NCI-H2081 treated with DMSO at 0.1 percent for 48 hours (cell line): ENCODE results near the gene SGMS1.
"Not testable (repeated sequence)": the region's sequence is repeated elsewhere in the genome, so short reads cannot be mapped to it uniquely, and the experiment has no call there.

Experiments
- DNase-seq: peaks from one replicate; lab custom pipeline; 2025; lab: John Stamatoyannopoulos, UW

The SGMS1 gene

DNA sequence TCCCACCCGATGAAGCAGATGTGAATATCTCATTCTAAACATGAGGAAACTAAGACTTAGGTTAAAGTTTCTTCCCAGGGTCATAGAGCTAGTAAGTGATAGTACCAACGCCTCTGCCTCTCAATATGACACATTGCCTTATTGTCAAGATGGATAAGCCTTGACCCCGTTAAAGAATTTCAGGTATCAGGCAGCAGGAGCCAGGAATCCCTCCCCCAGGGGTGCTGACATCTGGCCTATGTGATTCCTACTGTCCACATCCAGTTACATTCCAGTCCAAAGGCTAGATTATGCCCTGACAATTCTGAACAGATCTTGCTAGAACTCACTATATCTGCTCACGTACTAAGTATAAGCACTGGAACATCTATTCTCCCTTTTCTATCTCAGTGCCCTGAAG lies 314.4 kb downstream of the SGMS1 start:
- DNase-seq, result no peak

DNA sequence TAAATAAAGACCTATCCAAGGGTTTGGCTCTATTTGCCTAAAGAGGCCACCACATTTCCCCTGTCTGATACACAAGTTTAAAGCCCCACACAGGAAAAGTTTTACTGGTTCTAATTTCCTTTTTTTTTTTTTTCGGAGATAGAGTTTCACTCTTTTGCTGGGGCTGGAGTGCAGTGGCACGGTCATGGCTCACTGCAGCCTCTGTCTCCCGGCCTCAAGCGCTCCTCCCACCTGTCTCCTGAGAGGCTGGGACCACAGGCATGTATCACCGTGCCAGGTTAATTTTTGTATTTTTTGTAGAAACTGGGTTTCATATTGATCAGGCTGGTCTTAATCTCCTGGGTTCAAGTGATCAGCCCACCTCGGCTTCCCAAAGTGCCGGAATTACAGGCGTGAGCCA lies 319.1 kb downstream of the SGMS1 start:
- DNase-seq, result no peak

DNA sequence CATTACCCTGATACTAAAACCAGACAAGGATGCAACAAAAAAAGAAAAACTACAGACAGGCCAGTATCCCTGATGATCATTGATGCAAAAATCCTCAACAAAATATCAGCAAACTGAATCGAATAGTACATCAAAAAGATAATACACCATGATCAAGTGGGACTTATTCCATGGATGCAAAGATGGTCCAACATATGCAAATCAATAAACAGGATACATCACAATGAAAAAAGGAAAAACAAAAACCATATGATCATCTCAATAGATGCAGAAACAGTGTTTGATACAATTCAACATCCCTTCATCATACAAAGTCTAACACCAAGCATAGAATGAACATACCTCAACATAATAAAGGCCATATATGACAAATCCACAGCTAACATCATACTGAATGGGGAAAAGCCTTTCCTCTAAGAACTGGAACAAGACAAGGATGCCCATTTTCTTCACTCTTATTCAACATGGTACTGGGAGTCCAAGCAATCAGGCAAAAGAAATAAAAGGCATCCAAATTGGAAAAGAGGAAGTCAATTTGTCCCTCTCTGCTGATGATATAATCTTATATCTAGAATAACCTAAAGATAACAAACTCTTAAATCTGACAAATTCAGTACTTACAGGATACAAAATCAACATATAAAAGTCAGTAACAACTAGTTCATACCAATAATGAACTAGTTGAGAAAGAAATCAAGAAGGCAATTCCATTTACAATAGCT lies 323.6 kb downstream of the SGMS1 start:
- no peak for DNase-seq

DNA sequence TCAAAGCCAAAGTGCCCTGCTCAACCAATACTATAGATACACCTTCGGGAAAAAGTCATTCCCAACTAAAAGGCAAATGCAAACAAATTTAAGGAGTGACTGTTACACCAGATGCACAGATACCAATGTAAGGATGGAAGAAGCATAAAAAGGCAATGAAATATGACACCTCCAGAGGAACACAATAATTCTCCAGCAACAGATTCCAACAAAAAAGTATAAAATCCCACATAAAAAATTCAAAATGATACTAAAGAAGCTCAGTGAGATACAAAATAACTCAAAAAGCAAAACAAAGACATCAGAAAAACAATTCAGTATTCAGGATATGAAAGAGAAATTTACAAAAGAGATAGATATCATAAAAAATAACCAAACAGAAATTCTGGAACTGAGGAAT lies 328.4 kb downstream of the SGMS1 start:
- no peak for DNase-seq

DNA sequence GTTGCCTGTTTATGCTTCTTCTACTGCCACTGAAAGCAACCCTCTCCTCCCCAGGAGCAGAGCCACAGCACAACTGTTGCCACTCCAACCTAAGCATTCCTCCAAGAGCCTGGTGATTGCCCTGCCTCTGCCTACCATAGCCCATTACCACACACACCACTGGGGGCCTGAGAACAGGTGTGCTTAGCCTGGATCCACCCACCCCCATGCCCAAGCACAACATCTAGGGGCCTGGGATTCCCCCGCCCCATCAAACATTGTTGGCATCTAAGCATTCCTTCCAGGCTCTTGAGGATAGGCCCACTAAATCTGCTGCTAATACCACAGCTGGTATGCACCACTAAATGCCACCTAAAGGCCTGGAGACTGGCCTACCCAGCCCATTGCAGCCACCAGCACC lies 329.2 kb downstream of the SGMS1 start:
- DNase-seq, result no peak

DNA sequence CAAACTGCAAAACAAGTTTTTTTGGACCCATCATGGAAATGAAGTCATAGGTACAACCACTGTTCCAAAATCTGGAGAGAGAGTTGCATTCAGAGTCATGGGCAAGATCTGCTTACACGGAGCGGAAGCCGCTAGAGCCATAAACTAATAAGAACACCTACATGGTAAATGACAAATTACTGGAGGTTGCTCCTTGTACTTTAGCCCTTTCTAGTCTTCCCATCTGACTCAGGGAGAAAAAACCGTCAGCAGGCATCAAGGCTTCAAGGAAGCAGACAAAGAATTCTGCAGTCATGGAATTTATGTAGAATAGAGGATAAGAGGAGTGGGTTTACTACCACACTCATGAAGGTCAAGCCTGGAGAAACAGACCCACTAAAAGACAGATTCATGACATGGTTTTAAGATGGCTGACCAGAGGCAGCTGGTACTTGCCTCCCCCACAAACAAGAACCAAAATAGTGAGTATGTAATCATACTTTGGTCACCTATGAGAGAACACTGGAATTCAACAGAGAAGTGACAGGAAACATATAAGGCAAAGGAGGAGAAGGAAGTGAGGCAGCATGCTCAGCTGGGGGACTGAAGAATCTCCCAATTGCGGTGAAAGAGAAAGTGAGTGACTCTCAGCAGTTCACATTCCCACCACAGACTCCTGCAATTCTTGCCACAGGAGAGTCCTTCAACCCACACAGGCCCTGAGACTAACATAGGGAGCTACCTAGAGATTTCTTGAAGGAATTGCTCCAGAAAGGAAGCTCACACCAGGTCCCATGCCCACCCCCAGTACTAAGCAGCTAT lies 330.0 kb downstream of the SGMS1 start:
- no peak for DNase-seq

DNA sequence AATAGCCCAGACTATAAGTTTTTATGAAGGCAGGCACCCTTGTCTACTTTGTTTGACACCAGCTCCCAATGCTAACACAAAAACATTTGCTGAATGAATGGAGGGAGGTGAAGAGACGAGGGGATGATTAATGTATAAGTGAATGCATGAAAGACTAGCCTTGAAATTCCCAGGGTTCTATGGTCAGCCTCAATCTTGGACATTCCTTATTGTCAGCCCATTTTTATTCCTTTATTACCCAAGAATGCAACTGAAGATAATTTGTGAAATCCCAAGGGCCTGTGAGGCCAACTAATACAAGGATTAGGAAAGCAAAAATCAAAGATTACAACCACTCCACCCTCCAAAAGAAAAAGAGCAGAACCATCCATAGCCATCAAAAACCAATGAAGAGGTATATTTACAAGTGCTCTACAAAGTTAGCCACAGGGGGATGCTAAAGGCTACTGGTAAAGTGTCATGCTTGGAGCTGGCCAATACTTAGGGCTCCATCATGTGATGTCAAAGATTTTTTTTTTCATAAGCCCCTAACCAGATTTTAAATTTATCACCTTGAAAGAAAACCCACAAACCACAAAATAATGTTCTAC lies 332.4 kb downstream of the SGMS1 start:
- no peak for DNase-seq

DNA sequence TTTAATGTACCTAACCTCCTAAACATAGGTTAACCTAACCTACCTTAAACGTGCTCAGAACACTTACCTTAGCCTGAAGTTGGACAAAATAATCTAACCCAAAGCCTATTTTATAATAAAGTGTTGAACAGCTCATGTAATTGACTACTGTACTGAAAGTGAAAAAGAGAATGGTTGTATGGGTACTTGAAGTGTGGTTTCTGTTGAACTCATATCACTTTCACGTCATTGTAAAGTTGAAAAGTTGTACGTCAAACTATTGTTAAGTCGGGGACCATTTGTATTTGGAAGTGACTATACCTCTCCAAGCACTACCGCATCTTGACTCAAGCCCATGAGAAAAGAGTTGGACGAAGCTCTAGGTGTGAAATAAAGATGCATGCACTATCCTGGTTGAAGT lies 334.6 kb downstream of the SGMS1 start:
- DNase-seq, result no peak

DNA sequence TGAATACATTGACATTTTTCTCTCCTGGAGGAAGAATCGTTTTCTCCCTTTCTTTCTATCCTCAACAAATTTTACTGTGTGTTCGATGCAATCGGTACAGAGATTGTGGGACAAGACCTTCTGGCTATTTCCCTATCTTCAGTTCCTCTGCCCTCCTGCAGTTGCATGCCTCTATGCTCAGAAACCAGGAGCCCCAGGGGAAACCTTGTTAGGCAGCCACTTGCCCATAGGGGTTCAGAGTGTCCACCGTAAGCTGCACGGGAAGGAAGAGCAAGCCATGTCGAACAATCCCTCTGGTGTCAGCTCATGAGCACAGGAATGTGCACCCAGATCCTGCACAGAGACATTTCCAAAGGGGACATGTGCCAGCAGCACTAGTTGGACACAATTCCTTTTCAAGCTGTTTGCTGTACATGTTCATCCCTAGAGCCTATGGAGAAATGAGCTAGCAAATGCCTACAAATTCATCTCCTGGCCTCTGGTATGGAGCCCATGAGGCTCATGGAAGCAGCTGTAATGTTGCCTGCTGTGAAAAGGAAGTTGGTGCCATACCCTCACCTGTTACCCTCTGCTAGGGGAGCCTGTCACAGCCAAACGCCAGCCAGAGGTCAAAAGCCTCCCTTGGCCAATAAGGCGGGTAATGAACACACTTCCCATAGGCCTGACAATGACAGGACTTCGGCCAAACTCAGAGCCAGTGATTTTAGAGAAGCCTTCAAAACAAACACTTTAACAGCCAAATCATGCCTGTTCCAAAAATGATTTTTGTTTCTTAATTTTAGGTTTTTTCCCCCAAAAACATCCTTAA lies 336.6 kb downstream of the SGMS1 start:
- no peak for DNase-seq

DNA sequence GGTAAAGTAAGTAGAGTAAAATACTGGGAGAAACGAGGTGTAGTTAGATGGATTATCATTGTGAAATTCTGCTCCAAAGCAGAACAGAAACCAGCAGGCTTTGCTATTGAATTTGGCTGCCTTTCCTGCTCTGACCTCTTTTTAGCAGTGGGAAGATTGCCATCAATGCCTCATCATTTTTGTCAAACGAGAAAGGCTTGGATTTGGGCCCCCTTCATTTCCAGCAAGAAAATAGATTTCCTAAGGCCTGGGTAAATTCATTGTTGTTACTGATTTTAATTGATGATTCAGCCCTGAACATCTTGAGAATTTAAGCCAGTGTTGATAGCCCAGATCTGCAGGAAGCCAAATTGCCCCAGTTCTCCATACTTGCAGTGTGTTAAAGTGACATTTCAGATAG lies 337.2 kb downstream of the SGMS1 start:
- no peak for DNase-seq

DNA sequence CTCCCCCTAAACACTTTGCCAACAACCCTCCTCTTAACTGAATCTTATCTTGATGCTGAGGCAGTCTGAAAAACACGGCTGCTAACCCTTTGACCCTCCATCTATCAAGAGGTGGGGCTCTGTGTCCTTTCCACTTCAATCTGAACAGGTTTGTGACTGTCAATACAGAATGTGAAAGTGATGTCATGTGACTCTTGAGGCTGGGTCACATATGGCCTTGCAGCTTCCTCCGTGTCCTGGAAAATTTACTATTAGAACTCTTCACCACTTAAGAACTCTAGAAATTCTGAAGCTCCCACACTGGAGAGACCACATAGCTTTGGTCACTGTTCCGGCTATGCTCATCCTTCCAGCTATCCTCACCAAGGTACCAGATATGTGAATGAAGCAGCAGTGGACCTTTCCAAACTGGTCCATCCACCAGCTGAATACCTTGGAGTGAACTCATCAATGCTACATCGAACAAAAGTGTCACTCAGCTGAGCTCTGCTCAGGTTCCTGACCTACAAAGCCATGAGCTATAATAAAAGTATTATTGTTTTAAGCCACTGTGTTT lies 341.7 kb downstream of the SGMS1 start:
- DNase-seq, result no peak

DNA sequence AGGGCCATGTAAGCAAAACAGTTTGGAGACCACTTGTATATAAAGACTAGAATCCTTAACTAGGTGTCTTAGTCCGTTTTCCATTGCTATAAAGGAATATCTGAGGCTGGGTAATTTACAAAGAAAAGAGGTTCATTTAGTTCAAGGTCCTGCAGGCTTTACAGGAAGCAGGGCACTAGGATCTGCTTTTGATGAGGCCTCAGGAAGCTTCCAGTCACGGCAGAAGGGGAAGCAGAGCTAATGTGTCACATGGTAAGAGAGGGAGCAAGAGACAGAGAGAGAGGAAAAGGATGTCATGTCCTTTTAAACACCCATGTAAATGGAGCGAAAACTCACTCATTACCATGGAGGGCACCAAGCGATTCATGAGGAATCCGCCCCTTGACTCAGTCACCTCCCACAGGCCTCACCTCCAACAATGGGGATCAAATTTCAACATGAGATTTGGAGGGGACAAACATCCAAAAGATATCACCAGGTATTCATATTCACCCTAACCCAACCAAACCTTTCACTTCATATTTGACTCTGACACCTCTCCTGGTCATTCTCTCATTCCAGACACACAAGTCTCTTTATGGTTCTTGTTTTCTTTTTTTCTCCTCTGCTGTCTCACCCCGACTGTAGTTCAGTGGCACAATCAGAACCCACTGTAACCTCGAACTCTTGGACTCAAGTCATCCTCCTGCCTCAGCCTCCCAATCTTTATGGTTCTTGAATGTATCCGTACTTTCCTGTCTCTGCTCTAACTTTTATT lies 342.4 kb downstream of the SGMS1 start:
- no peak for DNase-seq

DNA sequence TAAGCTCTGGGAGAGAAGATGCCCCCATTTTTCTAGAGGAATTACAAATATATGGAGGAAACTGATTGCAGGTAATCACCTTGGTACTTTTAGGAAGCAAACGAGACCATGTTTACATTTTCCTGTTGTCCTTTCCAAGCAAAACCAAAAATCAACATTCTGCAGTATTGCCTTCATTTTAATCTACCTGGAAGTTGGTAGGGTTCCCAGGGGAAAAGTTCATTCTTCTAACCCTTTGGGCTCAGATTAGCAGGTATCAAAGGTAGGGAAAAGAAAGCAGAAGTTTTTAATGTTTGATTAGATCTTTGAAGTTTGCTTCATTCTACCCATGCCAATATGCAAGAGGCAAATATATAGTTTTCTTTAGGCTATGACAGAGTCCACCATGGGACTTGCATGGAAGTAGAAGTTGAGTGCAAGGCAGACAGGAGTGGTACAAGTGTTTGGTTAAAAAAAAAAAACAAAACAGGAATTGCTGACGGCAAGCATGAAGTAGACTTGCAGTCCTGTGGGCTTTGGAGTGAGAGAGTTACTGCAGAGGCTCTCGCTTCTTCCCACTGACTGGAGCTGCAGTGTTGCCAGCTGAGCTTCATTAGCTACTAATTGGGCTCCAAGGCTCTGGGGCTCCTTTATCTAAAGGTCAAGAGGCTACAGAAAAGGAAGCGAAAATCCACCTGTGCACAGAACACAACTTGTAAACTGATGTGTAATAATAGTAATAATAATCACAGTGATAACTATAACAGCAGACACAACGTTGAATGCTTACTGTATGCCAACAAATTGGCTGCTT lies 343.5 kb downstream of the SGMS1 start:
- no peak for DNase-seq

DNA sequence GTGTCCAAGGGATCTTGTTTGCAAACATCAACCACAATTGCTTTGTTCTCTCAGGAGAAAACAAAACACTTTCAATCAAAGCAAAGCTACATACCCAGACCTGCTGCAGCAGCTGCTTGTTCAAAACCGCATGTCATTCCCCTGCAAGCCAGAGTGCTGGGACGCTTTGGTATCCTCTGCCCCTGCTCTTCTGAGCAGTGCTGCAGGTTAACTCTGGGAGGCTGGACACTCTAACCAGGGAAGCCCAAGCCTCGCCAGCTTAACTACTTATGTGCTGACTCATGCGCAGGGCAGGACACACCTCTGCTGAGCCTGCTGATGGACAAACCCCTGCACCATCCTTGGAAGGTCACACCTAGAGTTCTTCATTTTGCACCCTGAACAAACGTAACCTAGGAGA lies 344.3 kb downstream of the SGMS1 start:
- DNase-seq, result no peak

DNA sequence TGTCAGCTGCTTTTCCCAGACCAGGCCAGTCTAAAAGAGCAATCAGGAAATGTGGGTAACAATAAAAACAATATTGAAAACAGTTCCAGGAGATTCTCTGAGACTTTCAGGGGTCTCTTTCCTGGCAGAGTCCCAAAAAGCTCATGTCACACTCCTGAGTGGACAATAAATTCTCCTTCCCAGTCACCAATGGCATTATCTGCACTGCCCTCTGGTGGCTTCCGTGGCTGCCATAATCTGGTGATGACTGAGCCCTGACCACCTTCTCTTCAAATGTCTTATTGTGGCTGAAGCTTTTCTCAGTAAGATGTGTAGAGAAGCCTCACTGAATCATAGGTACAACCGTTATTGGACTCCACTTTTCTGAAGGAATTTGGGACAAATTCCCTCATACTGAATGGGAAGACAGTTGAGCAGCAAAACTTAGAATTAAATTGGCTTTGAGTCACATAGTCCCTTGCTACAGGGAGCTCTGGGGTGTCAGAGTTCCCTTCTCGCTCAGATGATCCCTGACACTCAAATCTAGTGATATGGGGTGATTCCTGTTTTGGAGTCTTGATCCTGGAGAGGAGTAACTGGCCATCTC lies 348.0 kb downstream of the SGMS1 start:
- DNase-seq, result no peak

DNA sequence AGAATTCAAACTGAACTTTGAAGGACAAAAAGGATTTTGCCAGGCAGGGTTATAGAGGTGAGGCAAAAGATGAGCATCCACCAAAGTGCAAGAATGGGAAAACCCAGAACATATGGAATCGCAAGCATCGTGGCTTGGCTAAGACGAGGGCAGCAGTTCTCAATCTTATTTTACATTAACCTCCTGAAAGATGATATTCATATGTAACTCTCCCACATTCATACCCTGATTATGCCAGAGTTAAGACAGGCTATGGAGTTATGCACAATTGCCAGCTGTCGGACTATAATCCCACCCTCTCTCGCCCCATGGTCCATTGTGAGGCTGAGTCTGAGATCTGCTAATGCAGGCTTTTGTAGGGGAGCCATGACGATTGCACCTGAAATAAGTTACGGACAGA lies 351.2 kb downstream of the SGMS1 start:
- DNase-seq, result no peak

DNA sequence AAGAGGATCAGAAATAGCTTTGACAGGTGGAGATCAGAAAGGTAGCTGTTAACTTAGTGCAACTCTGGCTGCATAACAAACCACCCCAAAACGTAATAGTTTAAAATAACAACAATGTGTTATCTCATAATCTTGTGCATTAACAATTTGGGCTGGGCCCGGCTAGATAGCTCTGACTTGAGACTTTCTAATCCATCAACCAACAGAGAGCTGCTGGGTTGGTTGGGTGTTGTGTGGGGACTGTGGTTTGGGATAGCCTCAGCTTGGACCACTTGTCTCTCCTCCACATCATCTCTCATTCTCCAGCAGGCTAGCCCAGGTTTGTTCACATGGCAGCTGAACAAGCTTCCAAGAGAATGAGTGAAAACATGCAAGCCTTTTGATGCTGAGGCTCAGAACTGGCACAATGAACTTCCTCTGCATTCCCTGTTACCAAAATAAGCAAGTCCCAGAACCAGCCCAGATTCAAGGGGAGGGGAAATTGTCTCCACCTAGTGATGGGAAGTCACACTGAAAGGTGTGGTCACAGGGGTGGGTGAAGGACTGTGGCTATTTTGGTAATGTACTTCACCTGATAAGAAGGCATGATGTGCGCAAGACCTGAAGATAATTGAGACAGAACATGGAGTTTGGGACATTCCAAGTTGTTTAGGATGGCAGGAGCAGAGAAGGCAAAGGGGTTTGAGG lies 352.0 kb downstream of the SGMS1 start:
- no peak for DNase-seq

DNA sequence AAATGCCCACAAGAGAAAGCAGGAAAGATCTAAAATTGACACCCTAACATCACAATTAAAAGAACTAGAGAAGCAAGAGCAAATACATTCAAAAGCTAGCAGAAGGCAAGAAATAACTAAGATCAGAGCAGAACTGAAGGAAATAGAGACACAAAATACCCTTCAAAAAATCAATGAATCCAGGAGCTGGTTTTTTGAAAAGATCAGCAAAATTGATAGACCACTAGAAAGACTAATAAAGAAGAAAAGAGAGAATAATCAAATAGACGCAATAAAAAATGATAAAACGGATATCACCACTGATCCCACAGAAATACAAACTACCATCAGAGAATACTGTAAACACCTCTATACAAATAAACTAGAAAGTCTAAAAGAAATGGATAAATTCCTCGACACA lies 355.9 kb downstream of the SGMS1 start:
- DNase-seq, result not testable (repeated sequence)

DNA sequence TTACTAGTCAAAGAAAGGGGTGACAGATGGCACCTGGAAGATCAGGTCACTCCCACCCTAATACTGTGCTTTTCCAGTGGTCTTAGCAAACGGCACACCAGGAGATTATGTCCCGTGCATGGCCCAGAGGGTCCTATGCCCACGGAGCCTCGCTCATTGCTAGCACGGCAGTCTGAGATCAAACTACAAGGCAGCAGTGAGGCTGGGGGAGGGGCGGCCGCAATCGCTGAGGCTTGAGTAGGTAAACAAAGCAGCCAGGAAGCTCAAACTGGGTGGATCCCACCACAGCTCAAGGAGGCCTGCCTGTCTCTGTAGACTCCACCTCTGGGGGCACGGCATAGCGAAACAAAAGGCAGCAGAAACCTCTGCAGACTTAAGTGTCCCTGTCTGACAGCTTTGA lies 361.1 kb downstream of the SGMS1 start:
- DNase-seq, result not testable (repeated sequence)
